ENCODE data around the gene TALDO1. TPM values are rescaled to one million over a fixed set of nuclear protein-coding genes. Genes with fewer than 3 reads are reported as not detected.

The TALDO1 gene
- total RNA-seq: 86.7 and 121 TPM in 2 replicates

DNA sequence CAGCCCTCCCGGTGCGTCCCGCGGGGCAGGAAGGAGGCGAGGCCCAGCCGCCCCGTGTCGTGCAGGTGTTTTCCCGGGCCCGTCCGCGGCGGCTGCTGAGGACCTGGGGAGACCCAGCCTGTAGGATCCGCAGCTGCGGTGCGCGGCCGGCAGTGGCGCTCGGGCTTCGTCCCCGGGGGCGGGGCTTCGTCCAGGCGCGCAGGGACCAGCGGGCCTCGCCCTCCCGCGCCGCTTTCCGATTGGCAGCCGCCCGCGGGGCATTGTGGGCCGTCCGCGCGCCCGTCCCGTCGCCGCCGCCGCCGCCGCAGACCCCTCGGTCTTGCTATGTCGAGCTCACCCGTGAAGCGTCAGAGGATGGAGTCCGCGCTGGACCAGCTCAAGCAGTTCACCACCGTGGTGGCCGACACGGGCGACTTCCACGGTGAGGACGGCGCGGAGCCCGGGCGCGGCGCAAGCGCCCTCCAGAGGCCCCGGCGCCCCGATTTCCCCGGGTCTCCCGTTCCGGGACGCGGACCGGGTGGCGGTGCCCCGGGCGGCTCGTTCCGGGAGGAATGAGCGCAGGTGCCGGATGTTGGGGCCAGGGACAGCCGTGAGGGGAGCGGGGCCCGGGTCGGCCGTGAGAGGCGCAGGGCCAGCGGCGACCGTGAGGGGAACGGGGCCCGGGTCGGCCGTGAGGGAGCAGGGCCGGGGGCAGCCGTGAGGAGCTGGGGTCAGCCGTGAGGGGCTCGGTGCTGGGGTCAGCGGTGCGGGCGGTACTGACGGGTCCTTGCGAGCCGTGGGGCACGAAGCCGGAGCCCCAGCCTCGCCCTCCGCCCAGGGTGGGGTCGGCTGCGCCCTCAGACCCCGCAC is at the start of gene TALDO1:
TALDO1 (plus strand) TSS at position 307 of the 849 bp plus-strand sequence; CDS start at position 325, 18 bp downstream.
- peak; percentile 88 to 91 for DNase-seq (ENCODE audit: low read depth in 2 of 2)

DNA sequence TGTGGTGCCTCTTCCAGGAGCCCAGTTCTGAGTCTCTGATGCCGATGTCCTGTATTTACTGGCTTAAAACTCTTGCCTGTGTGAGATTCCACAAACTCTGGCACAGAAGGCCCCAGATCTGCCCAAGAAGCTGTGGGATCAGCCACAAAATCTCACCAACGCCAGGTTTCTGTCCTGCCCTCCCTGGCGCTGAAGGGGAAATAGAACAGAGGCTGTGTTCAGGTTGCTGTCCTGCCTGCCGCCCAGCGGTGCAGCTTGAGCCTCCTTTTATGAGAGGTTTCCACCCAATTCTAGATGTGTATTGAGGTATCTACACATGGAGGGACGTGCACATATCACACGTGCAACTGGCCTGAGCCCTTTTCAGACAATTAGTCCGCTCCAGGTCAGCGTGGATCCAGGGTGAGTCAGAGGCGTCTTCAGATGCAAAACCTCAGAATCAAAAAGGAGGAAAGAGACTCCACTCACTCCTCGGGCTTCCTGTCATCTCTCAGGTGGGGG is 49.4 kb upstream of the TALDO1 start:
- peak in 1 of 2 donors; percentile 39 for DNase-seq (ENCODE audit: low read depth in 2 of 2)

DNA sequence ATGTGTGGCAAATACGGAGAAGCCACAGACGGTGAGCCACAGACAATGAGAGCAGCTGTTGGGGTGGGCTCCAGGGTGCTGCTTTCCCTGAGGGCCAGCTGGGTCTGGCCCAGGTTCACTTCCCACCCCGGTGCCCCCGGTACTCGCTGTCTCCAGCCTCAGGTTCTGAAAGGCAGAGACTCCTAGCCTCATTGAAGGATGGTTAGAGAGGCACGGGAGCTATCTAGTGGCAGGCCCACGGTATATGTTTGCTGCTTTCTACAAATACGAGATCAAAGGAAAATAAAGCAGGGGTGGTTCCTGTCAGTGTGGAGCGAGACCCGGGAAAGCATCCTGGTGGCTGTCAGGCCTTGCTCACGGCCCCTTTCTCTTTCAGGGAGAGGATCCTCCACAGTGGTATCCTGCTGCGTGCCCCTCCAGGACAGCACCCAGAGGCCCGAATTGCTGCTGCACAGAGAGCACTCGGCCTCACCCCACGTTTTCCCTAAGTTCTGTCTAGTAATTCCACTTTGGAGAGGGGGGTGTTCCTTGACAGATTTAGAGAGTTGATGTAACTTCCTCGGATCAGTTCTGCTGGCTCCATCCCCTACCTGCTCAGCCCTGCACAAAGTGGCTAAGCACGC is 48.7 kb upstream of the TALDO1 start:
- DNase-seq (ENCODE audit: low read depth in 2 of 2): no peak

DNA sequence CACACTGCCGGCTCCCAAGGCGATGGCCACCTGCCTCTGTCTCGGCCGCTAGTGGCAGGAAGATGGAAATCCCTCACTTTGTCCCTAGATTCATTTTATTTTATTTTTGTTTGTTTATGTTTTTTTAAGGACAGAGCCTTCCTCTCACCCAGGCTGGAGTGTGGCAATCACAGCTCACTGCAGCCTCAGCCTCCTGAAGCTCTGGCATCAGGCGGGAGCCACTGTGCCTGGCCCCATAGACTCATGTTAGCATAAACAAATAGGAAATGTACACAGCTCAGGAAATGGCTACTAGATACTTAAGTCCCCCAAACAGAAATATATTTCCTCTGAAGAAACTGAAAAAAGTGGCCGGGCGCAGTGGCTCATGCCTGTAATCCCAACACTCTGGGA is 48.2 kb upstream of the TALDO1 start:
- no peak for DNase-seq (ENCODE audit: low read depth in 2 of 2)

DNA sequence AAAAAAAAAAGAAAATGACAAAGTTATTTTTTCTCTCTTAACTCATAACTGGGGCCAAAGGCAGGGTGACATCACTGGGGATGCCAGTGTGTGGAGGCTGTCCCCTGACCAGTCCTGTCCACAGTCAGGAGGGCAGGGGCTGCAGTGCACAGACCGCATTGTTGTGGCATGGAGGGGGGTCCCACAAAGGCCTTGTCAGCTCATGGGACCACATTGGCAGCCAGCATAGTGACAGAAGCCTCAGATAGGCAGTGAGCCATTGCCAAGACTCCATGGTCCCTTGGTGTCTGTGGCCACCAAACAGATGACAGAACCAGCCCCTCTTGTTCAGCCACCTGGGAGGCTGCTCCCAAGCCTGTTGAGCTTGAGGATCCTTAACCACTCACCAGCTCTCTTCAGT is 47.5 kb upstream of the TALDO1 start:
- no peak for DNase-seq (ENCODE audit: low read depth in 2 of 2)

DNA sequence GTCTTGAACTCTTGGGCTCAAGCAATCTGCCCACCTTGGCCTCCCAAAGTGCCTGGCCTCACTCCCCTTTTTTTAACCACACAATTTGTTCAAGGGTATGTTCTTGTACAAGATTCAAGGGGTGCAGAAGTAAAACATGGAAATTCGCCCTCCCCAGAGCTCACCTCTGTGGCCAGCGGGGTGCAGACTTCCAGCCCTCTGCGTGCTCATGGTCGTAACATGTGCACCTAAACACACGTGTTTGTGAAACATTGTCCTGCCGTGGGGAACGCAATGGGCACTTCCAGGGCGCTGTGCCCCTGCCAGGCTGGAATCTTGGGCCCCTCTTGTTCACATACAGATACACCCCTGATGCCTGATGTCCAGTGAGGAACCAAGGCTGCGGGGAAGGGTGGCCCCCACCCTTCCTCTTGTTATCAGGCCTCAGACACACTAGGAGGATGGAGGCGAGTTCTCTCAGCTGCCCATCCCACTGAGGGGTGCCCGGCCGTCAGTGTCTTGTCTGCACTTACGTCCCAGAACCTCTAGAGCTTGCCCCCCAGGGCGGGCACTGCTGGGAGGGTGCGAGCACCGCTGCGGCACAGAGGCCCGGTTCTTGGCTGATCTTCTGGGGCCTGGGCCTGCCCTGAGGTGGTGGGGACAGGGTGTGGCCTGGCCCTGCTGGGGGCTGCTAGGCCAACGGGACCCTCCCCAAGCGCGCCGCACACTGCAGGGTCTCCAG is 45.4 kb upstream of the TALDO1 start:
- no peak for DNase-seq (ENCODE audit: low read depth in 2 of 2)

DNA sequence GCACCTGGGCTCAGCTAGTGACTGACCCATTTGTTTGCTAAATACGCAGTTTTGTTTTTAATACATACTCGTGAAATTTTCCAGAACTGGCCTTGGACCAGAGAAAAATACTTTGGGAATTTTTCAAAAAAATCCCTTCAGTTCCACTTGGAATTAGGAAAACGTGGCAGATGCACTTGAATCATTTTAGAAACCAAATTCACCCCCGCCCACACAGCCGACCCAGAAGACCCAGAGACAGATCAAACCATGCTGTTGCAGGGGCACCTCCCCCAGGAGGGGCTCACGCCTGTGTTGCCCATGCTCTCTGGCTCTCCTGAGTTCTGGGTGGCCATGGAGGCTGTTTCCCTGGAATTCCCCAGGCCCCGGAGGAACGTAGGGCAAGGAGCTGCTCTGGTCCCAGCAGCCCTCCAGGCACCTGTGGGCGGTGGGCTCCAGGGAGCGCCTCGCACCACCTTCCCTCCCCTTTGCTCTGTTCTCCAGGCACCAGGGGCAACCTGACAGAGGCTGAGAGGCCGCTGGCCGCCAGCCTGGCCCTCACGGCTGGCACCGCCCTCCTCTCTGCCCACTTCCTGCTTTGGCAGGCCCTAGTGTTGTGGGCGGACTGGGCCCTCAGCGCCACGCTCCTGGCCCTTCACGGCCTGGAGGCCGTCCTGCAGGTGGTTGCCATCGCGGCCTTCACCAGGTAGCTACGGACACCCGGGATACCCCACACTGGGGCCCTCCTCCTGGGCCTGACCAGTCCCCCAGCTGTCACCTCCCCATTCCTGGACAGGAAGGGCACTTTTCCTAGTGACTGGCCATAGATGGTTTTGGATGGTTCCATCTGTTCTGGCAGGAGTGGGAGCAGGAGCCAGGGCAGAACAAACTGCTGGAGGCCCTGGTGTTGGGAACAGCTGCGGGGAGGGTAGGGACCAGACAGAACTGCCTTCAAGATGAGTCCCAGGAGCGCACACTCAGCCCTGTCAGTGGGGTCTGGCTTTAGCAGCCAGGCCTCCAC is 44.5 kb upstream of the TALDO1 start:
- DNase-seq (ENCODE audit: low read depth in 2 of 2): no peak

DNA sequence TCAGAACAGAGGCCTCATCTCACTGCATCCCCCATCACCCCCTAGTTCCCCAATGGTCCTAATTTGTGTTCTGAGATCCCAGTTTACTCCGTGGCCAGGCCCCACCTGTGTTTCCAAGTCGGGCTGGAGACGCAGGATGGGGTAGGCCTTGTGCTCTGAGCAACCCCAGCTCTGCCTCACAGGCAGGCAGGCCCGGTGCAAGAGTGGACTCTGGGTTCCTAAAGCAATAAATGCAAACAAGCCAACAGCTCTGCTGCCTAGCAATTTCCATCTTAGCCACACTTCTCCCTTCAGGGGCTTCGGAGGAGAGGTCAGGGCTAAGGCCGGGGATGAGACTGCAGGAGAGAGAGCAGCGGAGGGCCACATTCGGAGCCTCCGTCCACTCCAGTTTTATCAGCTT is 43.8 kb upstream of the TALDO1 start:
- no peak for DNase-seq (ENCODE audit: low read depth in 2 of 2)

DNA sequence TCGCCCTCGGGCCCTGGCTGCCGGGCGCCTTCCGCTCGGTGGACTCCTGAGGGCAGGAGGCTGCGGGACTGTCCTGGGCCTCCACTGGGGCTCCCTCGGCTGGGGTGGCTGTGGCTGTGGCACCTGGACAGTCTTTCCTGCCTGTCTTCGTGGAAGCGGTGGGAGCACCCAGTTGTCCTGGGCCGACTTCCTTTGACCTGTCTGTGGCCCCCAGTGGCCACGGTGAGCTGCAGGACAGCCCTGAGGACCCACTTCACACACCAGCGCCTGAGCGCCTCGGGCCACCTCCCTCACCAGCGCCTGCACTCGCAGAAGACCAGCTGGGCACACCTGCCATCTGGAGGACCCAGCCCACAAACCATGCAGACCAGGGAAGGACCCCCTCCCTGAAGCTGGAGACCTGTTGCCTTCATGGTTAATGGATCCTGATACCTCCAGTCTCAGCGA is 43.0 kb upstream of the TALDO1 start:
- DNase-seq (ENCODE audit: low read depth in 2 of 2): no peak

DNA sequence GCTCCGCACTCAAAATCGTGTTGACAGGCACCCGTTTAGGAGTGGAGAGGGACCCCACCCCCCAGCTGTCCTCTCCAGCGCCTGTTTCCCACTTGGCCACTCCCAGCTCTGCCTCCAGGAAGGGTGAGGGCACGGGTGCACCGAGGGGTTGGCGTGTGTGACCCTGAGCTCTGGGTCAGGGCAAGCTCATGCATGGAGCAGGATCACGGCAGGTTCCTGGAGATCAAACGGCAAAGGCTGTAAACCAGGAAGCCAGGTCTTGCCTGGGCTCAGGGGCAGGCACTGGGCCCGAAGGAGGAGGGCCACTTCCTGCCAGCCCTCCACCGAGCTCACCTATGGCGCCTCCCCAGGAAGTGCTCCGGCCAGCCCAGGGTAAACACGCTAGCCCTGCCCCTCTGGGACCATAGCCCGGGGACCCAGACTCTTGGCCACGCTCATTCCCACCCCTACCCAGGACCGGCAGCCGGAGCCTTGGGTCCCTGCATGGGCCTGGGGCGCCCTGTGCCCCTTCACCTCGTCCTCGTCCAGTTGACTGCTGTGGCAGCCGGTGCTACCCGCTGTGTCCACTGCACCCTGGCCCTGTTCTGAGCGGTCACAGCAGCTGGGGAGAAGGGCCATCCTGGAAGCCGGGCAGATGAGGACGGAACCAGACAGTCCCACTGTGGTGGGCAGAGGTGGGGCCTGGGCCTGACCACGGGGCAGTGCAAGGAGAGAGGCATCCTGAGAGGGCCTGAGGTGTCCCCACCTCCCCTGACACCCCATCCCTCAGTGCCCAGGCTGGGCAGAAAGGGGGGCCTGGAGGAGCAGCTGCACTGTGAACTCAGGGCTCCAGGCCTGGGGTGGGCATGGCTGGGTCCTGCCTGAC is 42.3 kb upstream of the TALDO1 start:
- DNase-seq (ENCODE audit: low read depth in 2 of 2): no peak

DNA sequence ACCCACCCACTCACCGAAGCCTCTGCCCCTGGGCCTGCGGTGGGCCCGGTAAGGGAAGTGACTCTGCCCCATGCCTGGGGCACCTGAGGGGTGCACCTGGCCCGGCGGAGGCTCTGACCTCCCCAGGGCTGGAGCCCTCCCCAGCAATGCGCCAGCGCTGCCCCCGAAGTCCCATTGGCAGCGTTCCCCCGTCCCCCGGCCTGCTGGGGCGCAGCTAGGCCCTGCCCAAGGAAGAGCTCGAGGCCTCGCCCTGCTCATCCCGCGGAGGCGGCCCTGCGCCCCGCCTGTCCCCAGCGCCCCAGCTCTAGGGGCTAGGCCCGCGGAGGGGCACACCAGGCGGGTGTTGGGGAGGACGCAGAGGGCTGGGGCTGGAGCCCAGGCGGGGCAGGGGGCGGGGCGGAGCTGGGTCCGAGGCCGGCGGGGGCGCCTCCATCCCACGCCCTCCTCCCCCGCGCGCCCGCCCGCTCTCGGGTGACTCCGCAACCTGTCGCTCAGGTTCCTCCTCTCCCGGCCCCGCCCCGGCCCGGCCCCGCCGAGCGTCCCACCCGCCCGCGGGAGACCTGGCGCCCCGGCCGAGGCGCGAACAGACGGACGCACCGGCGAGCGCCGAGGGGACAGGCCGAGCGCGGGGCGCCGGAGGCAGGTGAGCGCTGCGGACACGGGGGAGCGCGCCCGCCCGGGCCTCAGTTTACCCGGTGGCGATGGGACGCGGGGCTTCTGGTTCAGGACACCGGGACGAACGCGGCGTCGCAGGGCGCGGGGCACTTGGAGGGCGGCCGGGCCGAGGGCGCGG is 41.4 kb upstream of the TALDO1 start, which contains the start of gene EPS8L2:
EPS8L2 (plus strand) TSS at position 586 of the 793 bp plus-strand sequence. CDS start 3,177 bp downstream, outside the sequence.
- no peak for DNase-seq (ENCODE audit: low read depth in 2 of 2)

DNA sequence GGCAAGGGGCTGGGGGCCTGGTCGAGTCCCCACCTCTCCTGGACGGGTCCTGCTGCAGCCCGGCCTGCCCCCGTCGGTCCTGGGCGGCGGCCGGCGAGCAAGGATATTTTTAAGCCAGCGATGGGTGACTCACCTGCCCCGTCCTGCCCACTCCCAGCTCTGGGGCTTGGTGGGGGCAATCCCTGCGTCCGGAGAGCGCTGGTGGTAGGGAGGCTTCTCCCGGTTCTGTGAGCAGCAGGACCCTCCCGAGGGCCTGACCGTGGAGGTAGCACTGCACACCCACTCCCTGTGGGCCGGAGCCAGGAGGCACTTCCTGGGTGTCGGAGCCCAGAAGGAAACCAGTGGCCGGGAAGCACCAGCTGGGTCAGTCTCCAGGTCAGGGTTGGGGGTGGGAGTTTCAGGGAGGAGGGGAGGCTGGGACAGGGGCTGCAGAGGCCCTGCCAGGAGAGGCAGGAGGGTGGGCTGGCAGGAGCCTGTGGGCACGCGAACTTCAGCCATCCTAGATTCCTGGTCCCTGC is 40.8 kb upstream of the TALDO1 start:
- peak in 1 of 2 donors; percentile 18 for DNase-seq (ENCODE audit: low read depth in 2 of 2)

DNA sequence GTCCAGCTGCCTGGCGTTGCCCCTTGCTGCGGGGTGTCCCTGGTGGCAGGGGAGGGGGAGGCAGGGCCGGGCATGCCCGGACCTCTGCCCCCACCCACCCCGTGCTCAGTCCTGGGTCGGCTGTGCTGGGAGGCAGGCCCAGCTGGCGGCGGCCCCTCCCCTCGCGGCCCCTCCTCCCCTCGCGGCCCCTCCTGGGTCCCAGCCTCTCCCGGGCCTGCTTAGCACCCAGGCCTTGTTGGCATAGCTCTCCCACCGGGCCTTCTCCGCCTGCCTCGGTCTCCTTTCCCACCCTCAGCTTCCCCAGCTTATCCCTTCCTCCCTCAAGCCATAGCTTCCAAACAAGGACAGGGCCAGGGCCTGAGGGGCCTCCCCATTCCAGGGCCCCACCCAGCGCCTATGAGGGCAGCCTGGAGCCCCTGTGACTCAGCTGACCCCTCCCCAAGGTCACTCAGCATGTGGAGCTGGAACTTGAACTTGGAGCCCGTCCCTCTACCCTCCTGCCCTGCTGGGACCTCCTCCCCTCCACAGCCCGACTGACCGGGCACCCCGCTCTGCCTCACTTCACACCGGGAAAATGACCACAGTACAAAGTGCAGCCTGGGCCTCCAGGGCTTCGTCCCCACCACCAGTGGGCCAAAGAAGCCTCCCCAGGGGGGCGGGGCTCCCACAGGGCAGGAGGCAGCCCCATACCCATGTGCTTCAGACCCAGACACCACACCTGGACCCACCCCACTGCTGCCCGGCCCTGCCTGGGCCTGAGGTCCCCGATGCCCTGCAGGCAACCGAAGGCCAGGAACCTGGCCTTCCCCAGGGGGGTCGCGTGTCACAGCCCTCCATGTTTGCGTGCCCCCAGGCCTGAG is 40.1 kb upstream of the TALDO1 start:
- DNase-seq (ENCODE audit: low read depth in 2 of 2): no peak

DNA sequence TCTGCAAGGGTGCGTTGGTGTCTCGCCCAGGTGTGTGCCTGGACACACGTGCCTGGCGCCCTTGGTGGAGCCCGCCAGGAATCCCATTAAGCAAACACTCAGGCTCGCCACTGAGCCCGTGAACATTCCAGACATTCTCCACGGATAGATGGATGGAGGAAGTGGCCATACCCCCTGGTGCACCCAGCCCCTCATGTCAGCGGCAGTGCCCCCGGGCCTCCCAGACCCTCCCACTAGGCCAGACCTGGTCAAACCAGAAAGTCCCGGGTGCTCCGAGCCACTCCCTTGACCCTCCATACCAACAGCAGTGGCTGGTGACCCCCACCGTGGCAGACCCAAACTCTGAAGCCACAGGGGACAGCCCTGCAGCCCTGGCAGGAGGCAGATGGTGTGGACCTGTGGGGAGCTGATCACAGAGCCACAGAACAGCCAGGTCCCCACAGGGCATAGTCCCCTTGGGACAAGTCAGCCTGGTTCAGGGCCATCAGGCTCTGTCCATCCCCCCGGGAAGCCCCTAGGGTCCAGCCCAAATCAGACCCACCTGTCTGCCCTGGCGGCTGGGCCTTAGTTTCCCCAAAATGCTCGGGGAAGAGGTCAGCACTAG is 39.3 kb upstream of the TALDO1 start:
- no peak for DNase-seq (ENCODE audit: low read depth in 2 of 2)

DNA sequence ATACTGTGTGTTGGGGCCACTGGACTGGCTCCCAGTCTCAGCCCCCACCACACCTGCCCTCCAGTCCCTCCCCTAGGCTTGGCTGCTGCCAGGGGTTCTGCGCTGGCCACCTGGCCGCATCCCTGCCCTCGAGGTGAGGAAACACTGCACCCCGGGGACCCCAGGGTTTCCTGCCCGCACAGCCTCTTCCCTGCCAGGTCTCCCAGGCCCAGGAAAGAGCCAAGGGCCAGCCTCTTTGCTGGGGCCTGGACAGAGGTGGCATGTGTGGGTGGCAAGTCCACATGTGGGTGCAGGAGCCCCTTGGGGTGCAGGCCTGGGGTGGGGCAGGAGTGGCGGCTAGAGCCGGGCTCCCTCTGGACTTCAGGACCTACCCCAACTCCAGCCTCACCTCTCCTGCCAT is 38.8 kb upstream of the TALDO1 start:
- DNase-seq (ENCODE audit: low read depth in 2 of 2): no peak

DNA sequence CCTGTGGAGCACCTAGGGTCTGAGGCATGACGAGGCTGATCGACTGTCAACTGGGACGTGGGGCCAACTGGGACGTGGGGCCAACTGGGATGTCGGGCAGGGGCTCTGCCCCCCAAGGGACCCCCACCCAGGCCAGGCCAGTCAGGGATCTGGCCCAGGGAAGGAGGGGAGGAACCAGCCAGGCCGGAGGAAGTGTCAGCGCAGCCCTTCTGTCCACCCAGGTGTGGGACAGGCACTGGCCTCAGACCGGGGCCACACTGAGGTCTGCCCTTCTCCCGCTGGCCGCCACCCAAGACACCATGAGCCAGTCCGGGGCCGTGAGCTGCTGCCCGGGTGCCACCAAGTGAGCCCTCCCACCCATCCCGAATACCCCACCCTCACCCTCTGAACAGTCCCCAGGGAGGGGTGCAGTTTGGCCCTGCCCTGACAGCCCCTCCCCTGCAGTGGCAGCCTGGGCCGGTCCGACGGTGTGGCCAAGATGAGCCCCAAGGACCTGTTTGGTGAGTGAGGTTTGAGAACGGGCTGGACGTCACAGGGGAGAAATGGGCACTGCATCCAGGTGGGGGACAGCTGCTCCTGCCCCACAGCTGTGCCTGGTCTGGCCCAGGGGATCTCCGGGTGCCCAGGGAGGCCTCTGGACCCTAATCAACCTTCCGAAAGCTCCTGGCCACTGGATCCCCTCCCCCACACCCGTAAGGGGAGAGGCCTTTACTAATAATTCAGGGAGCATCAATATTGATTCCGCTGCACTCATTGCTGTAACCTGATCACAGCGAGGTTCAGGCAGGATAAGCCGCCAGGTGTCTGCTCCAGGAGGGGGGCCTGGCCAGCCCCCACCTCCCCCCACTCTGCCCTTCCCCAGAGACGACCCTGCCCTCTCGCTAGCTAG is 37.9 kb upstream of the TALDO1 start:
- no peak for DNase-seq (ENCODE audit: low read depth in 2 of 2)
